Karpas-422 (cell line): Measurements from ENCODE around the gene SYT8. TPM values are rescaled to one million over a fixed set of nuclear protein-coding genes. Genes with fewer than 3 reads are reported as not detected.

Experiments
- DNase-seq: peaks from one replicate; pipeline ENCODE4 v3.0.0-alpha.2; 2015
- H2AFZ ChIP-seq: fragments of 200-600 bp; sonication (generic); 2 replicates; pipeline ENCODE4 v1.6.1; 2014; ENCODE audit warnings: antibody characterized with exemption, low read length, mixed read lengths
- H3K27ac ChIP-seq: fragments of 200-600 bp; sonication (generic); 2 replicates; pipeline ENCODE4 v1.5.1; 2014; ENCODE audit warnings: mild to moderate bottlenecking, low read length, moderate library complexity
- H3K27me3 ChIP-seq: fragments of 200-600 bp; sonication (generic); 2 replicates; pipeline ENCODE4 v1.6.1; 2014; ENCODE audit warnings: low read length, mixed read lengths
- H3K36me3 ChIP-seq: fragments of 200-600 bp; sonication (generic); 2 replicates; pipeline ENCODE4 v1.6.1; 2014; ENCODE audit warnings: low read length, mixed read lengths; ENCODE audit not compliant: insufficient read depth
- H3K4me1 ChIP-seq: fragments of 200-600 bp; sonication (generic); 2 replicates; pipeline ENCODE4 v1.6.1; 2014; ENCODE audit warnings: mild to moderate bottlenecking, low read length, mixed read lengths
- H3K4me2 ChIP-seq: fragments of 200-600 bp; sonication (generic); 2 replicates; pipeline ENCODE4 v1.6.1; 2014; ENCODE audit warnings: low read length, low read depth, mild to moderate bottlenecking; ENCODE audit not compliant: poor library complexity, severe bottlenecking
- H3K4me3 ChIP-seq: fragments of 200-600 bp; sonication (generic); 2 replicates; pipeline ENCODE4 v1.5.1; 2014; ENCODE audit warnings: mild to moderate bottlenecking, antibody characterized with exemption, low read length, mixed read lengths
- H3K79me2 ChIP-seq: fragments of 200-600 bp; sonication (generic); 2 replicates; pipeline ENCODE4 v1.6.1; 2014; ENCODE audit warnings: mild to moderate bottlenecking, low read length, mixed read lengths
- H3K9ac ChIP-seq: fragments of 200-600 bp; sonication (generic); 2 replicates; pipeline ENCODE4 v1.6.0; 2014; ENCODE audit warnings: low read length
- H3K9me2 ChIP-seq: fragments of 200-600 bp; sonication (generic), shearing (Covaris generic); replicated peaks from 2 replicates; pipeline ENCODE4 v1.6.0; 2014; ENCODE audit warnings: mild to moderate bottlenecking, low read length, moderate library complexity; ENCODE audit not compliant: insufficient read depth
- H3K9me3 ChIP-seq: fragments of 300-700, 200-600 bp; sonication (generic); 2 replicates; pipeline ENCODE4 v1.6.1; 2014; ENCODE audit warnings: low read length, mixed read lengths
- H4K20me1 ChIP-seq: fragments of 200-600 bp; sonication (generic); 2 replicates; pipeline ENCODE4 v1.6.1; 2014; ENCODE audit warnings: mild to moderate bottlenecking, antibody characterized with exemption, low read length, low read depth; ENCODE audit not compliant: insufficient read depth
- total RNA-seq: library from RNA; depleted of rRNA; stranded (reverse); fragments of >200 nt; shearing (Covaris generic); gene quantifications from 2 replicates; pipeline ENCODE4 v1.2.3, GENCODE V29; 2014; ENCODE audit warnings: low replicate concordance

SYT8 gene
- total RNA-seq, 1 experiment from 2014 or later = not detected

DNA sequence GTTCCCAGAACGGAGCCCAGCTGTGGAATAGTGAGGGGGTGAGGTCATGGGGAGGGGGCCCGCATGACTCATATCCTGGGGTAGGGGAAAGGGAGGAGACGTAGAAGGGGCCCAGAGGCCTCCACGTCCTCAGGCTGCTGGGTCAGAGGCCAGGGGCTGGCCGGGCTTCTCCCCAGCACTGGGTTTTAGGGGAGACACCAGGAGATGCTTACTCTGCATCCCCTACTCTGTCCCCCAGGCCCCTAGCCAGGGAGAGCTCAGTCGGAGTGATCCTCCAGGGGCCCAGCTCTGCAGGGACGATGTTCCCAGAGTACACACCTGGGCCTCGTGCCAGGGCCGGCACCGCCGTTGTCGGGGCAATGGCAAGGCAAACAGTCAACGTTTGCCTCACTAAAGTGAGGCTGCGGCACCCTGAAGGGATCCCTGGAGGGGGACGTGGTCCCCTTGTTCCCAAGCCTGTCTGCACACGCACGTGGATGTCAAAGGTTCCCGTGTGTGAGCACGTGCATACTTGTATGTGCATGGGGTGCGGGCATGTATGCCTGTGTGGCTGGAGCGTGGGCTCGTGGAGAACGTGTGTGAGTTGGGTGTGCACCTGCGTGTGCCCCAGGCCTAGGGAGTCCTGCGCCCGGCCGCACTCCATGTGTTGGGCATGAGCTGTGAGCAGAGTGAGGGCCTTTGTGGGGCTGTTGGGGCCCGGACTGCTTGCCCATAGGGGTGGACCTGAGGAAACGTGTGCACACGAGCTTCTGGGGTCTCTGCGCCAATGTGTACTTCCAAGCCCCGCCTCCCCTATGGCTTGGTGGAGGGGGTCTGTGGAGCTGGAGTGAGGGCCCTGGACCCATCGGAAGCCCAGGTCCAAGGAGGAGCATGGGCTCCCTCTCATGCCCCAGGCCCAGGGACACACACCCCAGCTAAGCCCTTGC, 42.7 kb downstream of the SYT8 start:
- Histone ChIP-seq H4K20me1 (peaks cover 22% of the 10 kb centered on the region; the same call in 1 of the 2 replicates), H3K27ac (no peak overlapping the region), H3K36me3 (no peaks in the 10 kb centered on the region), H3K4me2 (no peak overlapping the region), H3K9me2 (no peaks in the 10 kb centered on the region), H3K4me1 (peaks cover 15% of the 10 kb centered on the region), H3K79me2 (no peaks in the 10 kb centered on the region), H3K9ac (no peak overlapping the region), H3K27me3 (no peaks in the 10 kb centered on the region), H3K9me3 (no peaks in the 10 kb centered on the region), H3K4me3 (no peak overlapping the region), H2AFZ (no peak overlapping the region)
- DNase-seq = no peak

DNA sequence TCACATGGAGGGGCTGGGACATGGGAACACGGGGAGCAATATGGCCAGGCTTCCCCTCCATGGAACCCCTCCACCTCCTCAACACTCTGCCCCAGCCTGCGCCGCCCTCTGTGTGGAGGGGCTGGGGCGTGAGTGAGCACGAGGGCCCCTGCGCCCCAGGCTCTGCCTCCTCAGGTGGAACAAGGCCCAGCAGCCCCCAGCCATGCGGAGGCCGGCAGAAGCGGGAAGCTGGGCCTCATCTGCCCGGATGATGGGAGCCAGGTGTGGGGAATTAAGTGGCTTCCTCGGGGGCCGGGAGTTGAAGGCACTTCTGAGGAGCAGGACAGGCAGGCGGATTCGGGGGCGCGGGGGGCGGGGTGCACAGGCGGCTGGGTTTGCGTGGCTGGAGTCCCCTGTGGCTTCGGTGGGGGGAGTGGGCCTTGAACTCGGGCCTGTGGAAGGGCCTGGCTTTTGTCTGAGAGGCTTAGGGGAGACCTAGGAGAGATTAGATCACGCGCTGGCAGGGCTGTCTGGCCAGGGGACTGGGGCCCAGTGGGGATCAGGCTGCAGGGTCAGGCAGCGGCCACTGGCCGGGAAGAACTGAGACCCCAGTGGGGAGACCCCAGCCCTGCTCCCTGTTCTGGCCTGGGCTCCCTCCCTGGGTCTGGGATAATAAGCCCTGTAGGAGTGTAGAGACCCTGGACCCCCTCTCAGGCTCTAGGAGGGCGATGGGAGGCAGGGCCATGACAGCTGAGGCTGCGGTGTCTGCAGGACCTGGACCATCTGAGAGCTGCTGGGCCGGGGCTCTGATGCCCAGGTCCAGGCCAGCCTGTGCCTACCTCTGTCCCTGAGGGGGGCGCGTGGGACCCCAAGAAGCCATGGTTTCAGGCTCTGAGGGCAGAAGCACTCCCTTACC, 43.6 kb downstream of the SYT8 start:
- Histone ChIP-seq H3K36me3 (no peaks in the 10 kb centered on the region), H3K27me3 (no peaks in the 10 kb centered on the region), H3K9me3 (no peaks in the 10 kb centered on the region), H4K20me1 (peaks cover 22% of the 10 kb centered on the region; the same call in 1 of the 2 replicates), H2AFZ (no peak overlapping the region), H3K9ac (no peak overlapping the region), H3K79me2 (no peaks in the 10 kb centered on the region), H3K4me1 (peaks cover 15% of the 10 kb centered on the region), H3K4me2 (no peak overlapping the region), H3K9me2 (no peaks in the 10 kb centered on the region), H3K27ac (no peak overlapping the region), H3K4me3 (no peak overlapping the region)
- no peak for DNase-seq

DNA sequence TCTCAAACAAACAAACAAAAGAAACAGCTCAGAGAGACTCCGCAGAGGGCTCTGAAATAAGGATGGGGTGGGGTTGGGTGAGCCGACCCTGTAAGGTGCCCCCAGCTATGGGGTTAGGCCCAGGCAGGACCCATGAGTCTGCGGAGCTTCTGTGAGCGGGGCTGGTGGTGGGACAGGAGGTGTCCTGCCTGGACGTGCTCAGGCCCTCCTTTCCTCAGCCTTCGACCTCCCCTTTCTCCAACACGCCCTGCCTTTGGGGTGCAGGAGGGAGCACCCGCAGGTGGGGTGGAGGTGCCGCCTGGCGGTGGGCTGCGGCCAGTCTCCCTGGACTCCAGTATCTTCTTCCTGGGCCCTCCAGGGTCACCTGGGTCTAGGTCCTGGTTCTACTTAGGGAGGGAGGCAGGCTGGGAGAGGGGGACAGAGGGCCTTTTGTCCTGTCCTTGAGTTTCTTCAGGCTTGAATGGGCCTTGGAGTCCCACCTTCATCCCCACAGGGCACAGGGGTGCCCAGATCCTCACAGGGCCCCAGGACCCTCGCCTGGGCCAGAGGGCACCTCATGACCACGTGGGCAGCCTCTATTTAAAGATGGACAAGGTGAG, 44.7 kb downstream of the SYT8 start:
- Histone ChIP-seq H3K9ac (no peak overlapping the region), H3K9me2 (no peaks in the 10 kb centered on the region), H3K4me3 (no peak overlapping the region), H4K20me1 (peaks cover 22% of the 10 kb centered on the region; the same call in 1 of the 2 replicates), H3K27ac (no peak overlapping the region), H3K4me1 (peaks cover 15% of the 10 kb centered on the region), H3K9me3 (no peaks in the 10 kb centered on the region), H2AFZ (no peak overlapping the region), H3K36me3 (no peaks in the 10 kb centered on the region), H3K4me2 (no peak overlapping the region), H3K79me2 (no peaks in the 10 kb centered on the region), H3K27me3 (no peaks in the 10 kb centered on the region)
- DNase-seq = no peak

DNA sequence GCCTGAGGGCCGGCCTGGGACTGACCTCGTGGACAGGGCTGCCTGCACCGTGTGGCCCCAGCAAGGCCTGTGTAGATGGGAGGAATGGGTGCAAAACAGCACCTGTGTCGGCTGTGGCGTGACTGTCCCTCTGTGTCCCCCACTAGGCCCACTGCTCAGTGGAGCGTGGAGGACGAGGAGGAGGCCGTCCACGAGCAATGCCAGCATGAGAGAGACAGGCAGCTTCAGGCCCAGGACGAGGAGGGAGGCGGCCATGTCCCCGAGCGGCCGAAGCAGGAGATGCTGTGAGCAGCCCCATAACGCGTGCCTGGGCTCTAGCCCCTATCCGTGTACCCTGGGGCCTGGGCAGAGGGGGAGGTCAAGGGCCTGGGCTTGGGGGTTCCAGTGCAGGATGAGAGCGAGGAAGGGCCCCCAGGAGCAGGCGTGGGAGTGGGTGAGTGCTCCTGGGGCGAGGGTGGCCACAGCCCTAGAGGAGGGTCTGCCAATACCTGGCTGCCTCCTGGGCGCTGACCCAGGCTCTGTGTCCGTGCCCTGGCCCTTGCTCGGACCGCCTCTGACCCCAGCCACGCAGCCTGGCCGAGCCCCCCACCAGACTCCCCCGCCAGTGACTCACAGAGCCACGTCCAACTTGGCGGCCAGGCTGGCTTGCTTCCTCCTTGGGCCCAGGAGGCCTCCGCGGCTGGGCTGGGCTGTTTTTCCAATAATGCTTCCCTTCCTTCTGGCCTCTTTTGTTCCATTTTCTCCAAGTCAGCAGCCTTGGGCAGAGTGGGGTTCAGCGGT, 45.3 kb downstream of the SYT8 start:
- no peaks in the 10 kb centered on the region for H3K79me2 ChIP-seq
- H3K4me1 ChIP-seq = peaks cover 15% of the 10 kb centered on the region
- H3K4me2 ChIP-seq = no peak overlapping the region
- no peak overlapping the region for H3K4me3 ChIP-seq
- H3K9me2 ChIP-seq = no peaks in the 10 kb centered on the region
- no peak overlapping the region for H3K9ac ChIP-seq
- no peaks in the 10 kb centered on the region for H3K9me3 ChIP-seq
- H3K36me3 ChIP-seq = no peaks in the 10 kb centered on the region
- no peak for DNase-seq
- no peaks in the 10 kb centered on the region for H3K27me3 ChIP-seq
- H3K27ac ChIP-seq = no peak overlapping the region
- H4K20me1 ChIP-seq = peaks cover 22% of the 10 kb centered on the region; the same call in 1 of the 2 replicates
- no peak overlapping the region for H2AFZ ChIP-seq

DNA sequence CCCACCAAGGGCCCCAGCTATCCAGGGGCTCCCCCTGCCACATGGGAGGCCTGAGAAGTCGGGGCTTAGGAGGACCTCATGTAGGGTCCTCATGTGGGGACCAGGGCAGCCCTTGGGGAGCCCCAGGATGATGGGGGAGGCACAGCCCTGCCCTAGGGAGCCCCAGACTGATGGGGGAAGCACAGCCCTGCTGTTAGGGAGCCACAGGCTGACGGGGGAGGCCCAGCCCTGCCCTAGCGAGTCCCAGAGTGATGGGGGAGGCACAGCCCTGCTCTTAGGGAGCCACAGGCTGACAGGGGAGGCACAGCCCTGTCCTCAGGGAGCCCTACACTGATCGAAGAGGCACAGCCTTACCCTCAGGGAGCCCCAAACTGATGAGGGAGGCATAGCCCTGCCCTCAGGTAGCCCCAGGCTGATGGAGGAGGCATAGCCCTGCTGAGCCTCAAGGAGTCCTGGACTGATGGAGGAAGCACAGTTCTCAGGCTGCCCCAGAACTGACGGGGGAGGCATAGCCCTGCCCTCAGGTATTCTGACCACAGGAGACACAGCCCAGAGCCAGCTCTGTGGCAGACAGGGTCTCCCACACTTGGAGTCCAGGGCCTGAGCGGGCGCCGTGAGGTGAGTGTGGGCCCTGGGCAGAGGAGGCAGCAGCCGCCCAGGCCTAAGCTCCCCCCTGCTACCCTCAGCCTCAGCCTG, 46.1 kb downstream of the SYT8 start:
- no peak overlapping the region for H3K27ac ChIP-seq
- H3K4me3 ChIP-seq = no peak overlapping the region
- H3K27me3 ChIP-seq = no peaks in the 10 kb centered on the region
- H3K9me2 ChIP-seq = no peaks in the 10 kb centered on the region
- H3K9me3 ChIP-seq = no peaks in the 10 kb centered on the region
- H3K36me3 ChIP-seq = no peaks in the 10 kb centered on the region
- no peaks in the 10 kb centered on the region for H3K79me2 ChIP-seq
- DNase-seq = no peak
- H2AFZ ChIP-seq = no peak overlapping the region
- no peak overlapping the region for H3K4me2 ChIP-seq
- no peak overlapping the region for H3K9ac ChIP-seq
- peaks cover 22% of the 10 kb centered on the region; the same call in 1 of the 2 replicates for H4K20me1 ChIP-seq
- peaks cover 15% of the 10 kb centered on the region for H3K4me1 ChIP-seq

DNA sequence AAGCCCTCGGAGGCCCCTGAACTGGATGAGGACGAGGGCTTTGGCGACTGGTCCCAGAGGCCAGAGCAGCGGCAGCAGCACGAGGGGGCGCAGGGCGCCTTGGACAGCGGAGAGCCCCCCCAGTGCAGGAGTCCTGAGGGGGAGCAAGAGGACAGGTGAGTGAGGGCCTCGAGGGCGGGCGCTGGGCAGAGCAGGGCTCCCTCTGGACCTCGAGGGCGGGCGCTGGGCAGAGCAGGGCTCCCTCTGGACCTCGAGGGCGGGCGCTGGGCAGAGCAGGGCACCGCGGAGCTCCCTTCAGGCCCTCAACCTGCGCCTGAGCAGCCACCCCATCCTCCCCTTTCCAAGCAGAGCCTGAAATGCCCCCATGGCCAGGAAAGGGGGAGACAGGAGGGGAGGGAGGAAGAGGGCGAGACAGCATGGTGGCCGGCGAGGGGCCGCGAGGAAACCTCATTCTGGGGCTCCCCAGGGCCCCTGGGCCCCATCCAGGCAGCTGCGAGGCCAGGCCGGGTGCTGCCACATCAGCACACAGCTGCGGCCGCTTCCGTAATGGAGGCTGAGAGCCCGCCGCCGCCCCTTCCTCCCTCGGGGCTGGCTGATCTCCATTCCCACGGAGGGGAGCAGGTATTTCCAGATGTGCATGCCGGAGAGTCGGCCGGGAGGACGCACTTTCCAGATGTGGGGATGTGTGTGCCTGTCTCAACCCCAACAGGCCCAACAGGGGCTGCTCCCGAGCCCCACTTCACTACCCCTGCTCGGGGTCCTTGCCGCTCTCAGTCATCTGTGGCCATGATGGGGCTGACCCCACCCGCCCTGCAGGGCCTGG, 46.9 kb downstream of the SYT8 start:
- peaks cover 15% of the 10 kb centered on the region for H3K4me1 ChIP-seq
- no peak overlapping the region for H3K27ac ChIP-seq
- no peaks in the 10 kb centered on the region for H3K36me3 ChIP-seq
- H3K9me3 ChIP-seq = no peaks in the 10 kb centered on the region
- no peaks in the 10 kb centered on the region for H3K79me2 ChIP-seq
- no peak overlapping the region for H3K4me3 ChIP-seq
- H2AFZ ChIP-seq = no peak overlapping the region
- H3K4me2 ChIP-seq = no peak overlapping the region
- DNase-seq = peak; percentile 59
- H3K9ac ChIP-seq = no peak overlapping the region
- no peaks in the 10 kb centered on the region for H3K9me2 ChIP-seq
- H4K20me1 ChIP-seq = peaks cover 19% of the 10 kb centered on the region; the same call in 1 of the 2 replicates
- no peaks in the 10 kb centered on the region for H3K27me3 ChIP-seq
